OCI-M1 (cell line): ENCODE results near the gene ZNF646.

Experiments used
- DNase-seq: peaks from one replicate; lab custom pipeline; 2025; lab: John Stamatoyannopoulos, UW

The ZNF646 gene

DNA sequence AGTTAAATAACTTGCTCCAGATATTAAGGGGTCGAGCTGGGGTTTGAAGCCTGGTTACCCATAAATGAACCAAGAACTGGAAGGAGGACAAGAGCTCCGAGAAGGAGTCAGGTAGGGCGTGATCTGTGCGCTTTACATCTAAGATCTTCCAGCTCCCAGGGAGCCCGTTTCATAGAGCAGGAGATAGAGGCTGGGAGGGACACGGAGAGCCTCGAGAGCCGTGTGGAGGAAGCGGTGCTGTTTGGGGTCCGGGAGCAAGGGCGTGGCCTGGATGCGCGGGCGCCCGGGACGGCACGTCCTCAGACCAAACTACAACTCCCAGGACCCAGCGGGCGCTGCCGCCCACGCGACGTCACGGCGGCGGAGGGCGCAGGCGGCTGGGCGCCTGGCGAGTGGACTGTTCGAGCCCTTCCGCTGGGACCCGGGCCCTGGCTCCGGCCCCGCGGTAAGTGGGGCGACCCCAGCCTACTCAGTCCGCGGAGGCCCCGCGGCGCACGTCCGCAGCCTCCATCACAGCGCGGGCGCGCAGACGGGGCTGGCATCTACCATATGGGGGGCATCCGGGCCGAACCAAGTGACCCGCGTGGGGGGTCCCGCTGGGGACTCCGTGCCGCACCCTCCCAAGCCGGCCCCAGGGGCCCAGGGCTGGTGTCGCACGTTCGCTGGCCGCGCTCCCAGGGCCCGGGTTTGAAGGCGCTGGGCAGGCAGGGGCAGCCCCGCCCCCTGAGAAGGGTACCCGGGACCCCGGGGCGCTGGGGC, 34.0 kb downstream of the ZNF646 start, which contains the start of gene BCKDK:
TSS of gene BCKDK (plus strand) at position 352 of the 759 bp plus-strand sequence. CDS start 838 bp downstream, outside the sequence.
- peak; percentile 86 for DNase-seq

DNA sequence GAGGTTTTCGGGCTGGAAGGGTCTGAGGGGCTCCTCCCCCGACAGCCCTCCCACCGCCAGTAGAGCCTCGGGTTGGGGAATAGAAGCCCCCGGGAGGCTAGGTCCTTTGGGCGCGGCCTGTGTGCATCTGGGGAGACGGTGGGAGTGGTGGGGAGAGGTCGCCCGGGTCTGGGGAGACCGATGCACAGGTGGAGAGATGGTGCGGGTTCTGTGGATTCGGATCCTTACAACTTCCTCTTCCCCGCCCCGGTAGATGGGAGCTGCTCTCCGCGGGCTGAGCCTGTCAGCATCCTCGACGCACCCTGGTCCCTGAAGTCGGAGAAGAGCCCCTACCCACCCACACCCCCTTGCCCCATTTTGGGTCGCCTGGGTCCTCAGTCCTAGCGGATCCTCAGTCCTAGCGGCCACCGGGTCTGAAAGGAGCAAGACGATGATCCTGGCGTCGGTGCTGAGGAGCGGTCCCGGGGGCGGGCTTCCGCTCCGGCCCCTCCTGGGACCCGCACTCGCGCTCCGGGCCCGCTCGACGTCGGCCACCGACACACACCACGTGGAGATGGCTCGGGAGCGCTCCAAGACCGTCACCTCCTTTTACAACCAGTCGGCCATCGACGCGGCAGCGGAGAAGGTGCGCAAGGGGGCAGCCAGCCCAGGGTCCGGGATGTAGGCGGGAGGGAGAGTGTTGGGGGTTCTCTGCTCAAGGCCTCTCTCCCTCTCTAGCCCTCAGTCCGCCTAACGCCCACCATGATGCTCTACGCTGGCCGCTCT, 34.8 kb downstream of the ZNF646 start:
- no peak for DNase-seq

DNA sequence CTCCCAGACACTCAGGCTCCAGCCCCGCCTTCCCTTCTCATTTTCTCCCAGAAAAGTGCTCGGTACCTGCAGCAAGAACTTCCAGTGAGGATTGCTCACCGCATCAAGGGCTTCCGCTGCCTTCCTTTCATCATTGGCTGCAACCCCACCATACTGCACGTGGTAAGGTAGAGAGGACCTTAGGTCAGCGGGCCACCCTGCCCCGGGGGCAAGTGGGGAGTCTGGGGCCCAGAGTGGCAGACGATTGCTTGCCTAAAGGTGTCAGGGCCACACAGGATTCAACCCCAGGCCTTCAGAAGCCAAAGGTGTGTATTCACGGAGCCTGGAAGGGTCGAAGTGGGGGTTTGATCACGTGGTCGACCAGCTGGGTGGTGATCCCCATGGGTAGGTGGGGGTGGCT, 35.4 kb downstream of the ZNF646 start:
- DNase-seq, result no peak

DNA sequence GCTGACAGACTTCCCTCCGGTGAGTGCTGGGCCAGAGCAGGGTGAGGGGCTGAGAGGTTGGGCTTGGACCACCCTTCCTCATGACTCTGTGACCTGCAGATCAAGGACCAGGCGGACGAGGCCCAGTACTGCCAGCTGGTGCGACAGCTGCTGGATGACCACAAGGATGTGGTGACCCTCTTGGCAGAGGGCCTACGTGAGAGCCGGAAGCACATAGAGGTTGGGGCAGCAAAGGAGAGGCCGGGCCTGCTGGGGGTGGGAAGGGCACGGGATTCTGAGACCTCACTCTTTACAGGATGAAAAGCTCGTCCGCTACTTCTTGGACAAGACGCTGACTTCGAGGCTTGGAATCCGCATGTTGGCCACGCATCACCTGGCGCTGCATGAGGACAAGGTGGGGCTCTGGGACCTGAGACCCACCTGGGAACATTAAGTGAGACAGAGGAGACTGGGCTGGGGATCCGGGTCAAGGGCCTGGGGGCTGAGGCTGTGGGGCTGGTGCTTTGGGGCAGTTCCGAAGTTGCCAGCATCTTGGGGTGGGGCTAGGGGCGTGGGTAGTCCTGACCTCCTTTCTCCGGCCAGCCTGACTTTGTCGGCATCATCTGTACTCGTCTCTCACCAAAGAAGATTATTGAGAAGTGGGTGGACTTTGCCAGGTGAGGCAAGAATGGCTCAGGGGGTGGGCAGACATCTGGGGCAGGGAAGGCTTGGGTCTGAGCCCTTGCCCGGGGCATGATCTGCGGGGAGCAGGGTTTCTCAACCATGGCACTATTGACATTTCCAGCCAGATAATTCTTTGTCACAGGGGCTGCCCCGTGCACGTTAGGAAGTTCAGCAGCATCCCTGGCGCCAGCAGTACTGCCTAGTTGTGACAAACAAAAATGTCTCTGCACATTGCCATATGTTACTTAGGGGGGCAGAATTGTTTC, 36.1 kb downstream of the ZNF646 start:
- DNase-seq, result no peak

DNA sequence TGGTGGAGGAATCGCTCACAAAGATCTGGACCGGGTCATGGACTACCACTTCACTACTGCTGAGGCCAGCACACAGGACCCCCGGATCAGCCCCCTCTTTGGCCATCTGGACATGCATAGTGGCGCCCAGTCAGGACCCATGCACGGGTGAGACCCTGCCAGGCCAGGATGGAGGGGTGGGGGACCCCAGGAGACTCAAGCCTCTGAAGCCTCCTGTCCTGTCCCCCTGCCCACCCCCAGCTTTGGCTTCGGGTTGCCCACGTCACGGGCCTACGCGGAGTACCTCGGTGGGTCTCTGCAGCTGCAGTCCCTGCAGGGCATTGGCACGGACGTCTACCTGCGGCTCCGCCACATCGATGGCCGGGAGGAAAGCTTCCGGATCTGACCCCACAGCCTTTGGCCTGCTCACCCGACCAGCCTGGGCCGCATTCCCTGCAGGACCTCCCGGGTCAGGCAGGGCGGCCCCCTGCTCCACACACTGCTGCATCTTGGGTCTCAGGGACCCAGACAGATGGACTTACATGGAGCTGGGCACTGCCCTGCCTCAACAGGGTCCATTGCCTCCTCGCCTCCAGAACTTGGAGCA, 37.8 kb downstream of the ZNF646 start:
- DNase-seq, result no peak

DNA sequence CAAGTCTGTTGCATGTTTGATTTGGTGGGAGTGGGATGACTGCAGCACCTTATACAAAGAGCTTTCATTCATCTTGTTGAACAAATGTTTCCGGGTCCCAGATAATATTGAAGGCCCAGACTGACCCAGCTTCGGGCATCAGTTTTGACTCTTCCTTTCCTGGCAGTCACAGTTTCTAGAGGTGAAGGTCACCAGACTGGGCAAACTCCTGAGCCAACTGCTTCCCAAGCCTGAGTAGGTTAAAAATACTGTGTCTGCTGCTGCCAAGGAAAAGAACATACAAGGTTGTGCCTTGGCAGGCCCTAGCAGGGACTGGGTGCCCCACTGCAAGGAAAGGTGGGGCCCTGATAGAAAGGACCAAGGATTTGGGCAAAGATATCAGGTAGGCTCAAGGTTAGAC, 38.5 kb downstream of the ZNF646 start:
- DNase-seq, result no peak

DNA sequence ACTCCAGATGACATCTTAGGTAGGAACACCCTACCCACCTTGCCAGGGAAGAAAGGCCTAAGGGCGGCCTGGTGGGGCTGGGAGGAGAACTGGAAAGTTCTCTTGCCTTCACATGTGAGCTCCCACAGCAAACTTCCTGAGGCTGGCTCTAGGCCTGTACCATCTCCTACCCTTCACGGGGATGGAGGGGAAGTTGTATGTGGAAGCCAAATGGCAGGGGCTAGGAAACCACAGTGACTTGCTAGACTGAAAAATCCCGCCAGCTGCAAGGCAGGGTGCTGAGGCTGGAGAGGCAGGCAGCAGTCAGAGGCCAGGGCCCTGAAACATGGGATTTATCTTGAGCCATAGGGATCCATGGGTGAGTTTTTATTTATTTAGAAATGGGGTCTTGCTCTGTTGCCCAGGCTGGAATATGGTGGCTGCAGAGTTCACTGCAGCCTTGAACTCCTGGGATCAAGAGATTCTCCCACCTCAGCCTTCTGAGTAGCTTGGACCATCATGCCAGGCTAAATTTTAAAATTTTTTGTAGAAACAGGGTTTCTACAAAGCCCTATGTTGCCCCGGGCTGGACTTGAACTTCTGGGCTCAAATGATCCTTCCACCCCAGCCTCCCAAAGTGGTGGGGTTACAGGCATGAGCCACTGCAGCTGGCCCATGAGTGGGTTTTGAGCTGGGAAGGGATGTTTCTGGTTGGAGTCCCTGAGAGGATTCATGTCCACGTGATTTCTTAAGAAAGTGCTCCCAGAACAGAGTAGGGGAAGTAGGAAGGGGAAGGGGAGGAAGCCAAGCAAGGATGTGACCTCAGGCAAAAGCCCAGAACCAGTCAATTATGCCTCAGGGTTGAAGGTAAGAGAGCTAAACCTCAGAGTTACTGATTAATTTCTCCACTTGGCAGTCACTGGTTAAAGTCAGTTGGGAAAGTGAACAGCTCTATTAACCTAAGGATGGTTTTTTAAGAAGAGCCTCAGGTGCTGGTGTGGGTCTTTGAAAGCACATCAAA, 39.2 kb downstream of the ZNF646 start:
- peak; percentile 80 for DNase-seq

DNA sequence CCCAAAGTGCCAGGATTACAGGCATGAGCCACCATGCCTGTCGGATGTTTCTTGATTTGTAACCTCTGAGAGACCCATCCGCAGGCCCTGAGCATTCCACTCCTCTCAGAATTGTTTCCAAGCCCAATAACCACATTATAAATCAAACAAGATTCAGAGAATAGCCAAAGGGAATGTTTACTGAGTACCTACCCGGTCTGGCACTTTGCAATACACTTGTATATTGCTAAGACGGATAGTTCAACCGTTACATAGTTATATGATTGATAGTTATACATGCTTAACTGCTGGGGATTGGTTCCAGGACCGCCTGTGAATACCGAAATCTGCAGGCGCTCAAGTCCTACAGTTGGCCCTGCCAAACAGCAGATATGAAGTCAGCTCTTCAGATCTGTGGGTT, 40.2 kb downstream of the ZNF646 start:
- no peak for DNase-seq

DNA sequence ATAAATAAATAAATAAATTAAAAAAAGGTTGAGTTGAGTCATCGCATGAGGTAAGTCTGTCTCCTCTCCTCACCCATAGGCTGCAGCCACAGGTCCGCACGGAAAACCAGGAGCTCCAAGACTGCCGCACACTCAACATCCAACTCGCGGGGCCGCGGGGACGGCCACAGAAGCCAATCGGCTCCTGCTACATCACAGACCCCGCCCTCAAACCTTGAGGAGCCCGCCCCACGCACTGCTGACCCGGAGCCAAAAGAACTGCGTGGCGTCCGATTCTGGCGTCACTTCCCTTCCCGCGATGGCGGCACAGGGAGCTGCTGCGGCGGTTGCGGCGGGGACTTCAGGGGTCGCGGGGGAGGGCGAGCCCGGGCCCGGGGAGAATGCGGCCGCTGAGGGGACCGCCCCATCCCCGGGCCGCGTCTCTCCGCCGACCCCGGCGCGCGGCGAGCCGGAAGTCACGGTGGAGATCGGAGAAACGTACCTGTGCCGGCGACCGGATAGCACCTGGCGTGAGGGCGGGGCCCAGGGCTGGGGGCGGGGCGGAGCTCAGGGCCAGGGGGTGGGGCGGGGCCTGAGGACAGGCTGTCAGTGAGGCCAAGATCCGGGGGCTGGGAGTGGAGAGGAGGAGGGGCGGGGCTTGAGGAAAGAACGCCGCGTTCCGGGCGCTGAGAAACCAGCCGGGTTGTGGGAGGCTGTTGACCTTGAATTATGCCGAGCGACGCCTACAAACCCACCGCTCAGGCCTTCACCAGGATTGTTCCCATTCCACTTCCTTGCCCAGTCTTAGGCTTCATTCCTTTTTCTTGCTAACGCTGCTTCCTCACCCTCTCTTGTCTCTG, 43.4 kb downstream of the ZNF646 start, which contains the start of gene KAT8:
TSS of gene KAT8 (plus strand) at position 281 of the 839 bp plus-strand sequence. CDS start at position 299, 18 bp downstream.
- peak; percentile 99 for DNase-seq

DNA sequence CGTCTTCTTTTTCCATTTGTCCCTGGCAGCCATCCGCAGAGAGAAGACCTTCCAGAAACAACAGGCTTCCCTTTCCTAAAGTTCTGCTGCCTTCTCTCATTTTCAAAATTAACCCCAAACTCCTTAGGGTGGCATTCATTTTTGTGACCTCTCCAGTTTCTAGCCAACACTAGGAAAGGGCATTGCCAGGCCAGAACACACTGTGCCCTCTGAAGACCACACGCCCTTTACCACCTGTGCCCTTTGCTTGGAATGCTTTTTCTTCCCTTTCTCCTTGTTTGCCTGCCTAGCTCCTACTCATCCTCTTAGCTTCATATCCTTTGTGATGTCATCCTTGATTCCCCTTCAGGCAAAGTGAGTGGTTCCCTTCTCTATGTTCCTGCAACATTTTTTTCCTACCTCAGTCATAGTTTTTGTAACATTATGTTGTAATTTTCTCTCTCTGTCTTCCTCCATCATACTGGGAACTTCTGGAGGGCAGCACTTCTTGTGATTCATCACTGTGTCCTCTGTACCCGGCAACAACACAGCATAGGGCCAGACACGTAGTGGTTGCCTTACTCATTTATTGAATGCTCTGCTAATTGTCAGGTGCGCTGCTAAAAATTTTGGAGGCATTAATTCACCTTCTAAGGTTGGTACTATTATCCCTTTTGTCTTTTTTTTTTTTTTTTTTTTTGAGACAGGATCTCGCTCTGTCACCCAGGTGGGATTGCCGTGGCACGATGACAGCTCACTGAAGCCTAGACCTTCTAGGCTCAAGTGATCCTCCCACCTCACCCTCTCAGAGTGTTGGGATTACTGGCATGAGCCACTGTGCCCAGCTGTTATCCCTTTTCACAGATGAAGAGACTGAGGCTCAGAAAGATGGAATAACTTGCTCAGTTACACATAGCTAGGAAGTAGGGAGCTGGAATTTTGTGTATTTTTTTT, 44.3 kb downstream of the ZNF646 start:
- DNase-seq, result no peak

DNA sequence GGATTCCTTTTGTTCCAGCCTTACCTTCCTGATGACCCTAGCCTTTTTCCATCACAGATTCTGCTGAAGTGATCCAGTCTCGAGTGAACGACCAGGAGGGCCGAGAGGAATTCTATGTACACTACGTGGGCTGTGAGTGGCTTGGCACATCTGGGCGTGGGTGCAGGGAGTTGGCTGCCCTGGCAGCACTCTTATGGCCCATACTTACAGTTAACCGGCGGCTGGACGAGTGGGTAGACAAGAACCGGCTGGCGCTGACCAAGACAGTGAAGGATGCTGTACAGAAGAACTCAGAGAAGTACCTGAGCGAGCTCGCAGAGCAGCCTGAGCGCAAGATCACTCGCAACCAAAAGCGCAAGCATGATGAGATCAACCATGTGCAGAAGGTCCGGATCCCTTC, 45.9 kb downstream of the ZNF646 start:
- DNase-seq, result no peak

DNA sequence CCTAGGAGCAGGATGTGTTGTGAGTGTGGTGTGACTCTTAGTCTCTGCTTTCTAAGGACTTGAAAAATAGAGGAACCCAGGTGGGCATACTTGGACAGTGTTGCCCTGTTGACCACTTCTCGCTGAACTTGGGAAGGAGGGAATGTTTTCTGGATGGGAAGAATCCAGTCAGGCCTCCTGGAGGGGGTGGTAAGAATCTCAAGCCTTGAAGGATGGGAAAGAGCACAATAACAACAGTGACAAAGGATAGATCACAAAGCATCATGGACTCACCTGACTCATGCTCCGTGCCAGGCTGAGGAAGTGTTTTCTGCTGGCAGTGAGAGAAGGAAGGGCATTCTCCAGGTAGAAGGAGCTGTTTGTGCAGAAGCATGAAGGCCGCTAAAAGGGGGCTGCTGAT, 51.6 kb downstream of the ZNF646 start:
- DNase-seq, result no peak

DNA sequence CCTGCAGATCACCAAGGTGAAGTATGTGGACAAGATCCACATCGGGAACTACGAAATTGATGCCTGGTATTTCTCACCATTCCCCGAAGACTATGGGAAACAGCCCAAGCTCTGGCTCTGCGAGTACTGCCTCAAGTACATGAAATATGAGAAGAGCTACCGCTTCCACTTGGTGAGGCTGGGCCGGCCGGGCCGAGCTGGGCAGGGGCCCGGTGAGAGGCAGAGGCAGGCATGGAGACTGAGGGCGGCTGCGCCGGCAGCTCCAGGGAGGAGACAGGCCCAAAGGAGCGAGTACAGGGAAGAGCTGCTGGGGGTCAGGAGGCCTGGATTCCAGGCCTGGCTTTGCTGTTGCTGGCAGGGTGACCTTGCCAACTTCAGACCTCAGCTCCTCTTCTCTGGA, 53.0 kb downstream of the ZNF646 start:
- DNase-seq, result no peak

DNA sequence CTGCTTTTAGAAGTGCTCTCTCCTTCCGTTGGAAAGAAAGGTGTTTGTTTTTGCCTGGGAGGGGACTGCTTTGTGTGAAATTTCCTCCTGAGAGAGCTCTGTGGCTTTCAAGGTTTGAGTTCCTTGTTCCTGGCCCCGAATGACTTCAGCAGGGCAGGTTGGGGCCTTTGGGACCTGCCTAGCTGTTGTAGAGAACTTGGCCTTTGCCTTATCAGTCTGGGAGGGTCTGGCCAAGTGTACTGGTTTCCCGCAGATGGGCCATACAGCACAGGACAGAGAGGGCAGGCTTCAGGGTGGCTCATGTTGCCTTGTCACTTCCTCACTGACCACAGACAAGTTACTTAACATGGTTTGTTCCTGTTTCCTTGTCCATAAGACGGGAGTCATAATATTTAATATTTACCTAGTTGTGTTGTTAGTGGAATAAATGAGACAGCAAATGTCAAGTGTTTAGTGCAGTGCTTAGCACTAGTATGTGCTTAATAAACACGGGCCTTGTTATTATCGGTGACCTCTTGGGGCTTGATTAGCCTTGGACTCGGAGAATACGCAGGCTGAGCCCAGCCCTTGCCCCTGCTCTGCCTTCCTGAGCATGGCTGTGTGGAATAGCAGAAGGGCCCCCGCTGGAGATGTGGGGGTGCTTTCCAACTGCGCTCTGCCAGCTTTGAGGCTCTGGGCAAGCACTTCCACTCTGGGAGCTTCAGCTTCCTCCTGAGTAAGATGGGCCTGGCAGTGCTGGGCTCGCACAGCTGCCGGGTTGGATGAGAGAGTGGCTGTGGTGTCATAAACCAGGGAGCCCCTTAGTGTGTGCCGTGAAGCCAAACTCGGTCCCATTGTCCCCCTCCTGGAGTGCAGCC, 54.7 kb downstream of the ZNF646 start:
- peak; percentile 98 for DNase-seq

DNA sequence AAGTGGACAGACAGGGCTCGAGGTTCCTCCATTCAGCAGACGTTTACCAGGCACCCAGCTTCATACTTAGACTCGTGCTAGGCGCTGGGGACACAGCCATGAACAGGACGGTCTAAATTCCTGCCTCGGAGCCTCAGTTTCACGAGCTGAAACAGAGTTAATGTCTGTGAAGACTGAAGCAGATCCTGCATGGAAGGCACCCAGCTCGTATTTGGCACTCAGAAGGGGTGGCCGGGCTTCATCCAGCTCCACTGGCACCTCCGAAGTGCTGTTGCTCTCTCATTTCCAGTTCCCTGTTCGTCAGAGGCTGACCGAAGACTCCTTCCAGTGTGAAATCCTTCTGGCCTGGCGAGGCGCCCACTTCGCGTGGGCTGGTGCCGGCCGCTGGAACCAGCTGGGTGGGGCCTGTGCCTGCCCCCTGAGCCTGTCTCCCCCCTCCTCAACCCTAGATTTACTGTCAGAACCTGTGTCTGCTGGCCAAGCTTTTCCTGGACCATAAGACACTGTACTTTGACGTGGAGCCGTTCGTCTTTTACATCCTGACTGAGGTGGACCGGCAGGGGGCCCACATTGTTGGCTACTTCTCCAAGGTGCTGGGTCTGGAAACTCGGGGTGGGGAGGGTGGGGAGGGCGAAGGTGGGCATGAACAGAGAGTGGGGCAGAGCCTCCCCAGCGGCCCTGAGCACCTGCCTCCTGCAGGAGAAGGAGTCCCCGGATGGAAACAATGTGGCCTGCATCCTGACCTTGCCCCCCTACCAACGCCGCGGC, 55.5 kb downstream of the ZNF646 start:
- DNase-seq, result no peak

DNA sequence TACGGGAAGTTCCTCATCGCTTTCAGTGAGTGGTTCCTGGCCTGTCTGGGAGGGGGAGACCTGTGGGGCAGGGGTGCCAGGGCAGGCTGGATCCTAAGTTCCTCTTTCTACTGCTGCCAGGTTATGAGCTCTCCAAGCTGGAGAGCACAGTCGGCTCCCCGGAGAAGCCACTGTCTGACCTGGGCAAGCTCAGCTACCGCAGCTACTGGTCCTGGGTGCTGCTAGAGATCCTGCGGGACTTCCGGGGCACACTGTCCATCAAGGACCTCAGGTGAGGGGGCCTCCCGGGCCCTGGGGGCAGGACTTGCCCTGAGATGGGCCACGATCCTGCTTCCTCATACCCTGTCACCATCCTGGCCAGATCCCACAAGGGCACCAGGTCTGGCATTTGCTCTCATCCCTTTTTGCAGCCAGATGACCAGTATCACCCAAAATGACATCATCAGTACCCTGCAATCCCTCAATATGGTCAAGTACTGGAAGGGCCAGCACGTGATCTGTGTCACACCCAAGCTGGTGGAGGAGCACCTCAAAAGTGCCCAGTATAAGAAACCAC, 56.2 kb downstream of the ZNF646 start:
- DNase-seq, result no peak
